ENCODE results near the gene CHCT1. TPM values are rescaled to one million over a fixed set of nuclear protein-coding genes. Genes with fewer than 3 reads are reported as not detected.
"Not testable (repeated sequence)": the region's sequence is repeated elsewhere in the genome, so short reads cannot be mapped to it uniquely, and the experiment has no call there.

The CHCT1 gene
- total RNA-seq, 2 experiments from 2014 or later = not detected

DNA sequence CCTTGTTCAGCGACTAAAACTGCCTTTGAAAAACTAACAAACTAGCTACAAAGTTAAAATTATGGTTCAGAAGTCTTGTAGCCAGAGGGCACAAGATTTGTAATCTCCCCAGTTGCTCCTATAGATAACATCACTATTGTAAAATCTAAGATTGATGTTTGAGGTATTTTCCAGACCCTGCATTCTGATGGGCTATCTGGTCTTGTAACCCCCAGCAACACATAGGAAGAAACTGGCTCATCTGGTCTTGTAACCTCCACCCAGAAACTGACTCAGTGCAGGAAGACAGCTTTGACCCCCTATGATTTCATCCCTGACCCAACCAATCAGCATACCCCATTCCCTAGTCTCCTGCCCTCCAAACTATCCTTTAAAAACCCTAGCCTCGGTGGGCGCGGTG is 12.3 kb upstream of the CHCT1 start:
- no peak for DNase-seq
- no peaks in the 10 kb centered on the region for H3K9me3 Mint-ChIP-seq
- H3K36me3 Mint-ChIP-seq (ENCODE audit: low read depth) = no peaks in the 10 kb centered on the region
- H3K27me3 Mint-ChIP-seq = peaks cover 13% of the 10 kb centered on the region
- ChIA-PET CTCF (interaction anchor here (1.4 kb wide), 1 partner anchor 12 kb away, joined by 3 read pairs; the partner anchor contains the start of gene CHCT1), POLR2A (no interaction called here)
- no peak overlapping the region for H3K4me3 Mint-ChIP-seq
- H3K27ac Mint-ChIP-seq = no peak overlapping the region
- no peaks in the 10 kb centered on the region for H3K4me1 Mint-ChIP-seq

GRCh38 chr17:60412701-60413100 is 9.6 kb upstream of the CHCT1 start:
- no peak overlapping the region for H3K27ac Mint-ChIP-seq
- H3K9me3 Mint-ChIP-seq = no peaks in the 10 kb centered on the region
- H3K4me3 Mint-ChIP-seq = no peak overlapping the region
- no peaks in the 10 kb centered on the region for H3K36me3 Mint-ChIP-seq (ENCODE audit: low read depth)
- POLR2A ChIA-PET = no interaction called here
- H3K27me3 Mint-ChIP-seq = peaks cover 5% of the 10 kb centered on the region
- H3K4me1 Mint-ChIP-seq = no peaks in the 10 kb centered on the region
- DNase-seq = no peak
- CTCF ChIA-PET = interaction anchor here (1.2 kb wide), 1 partner anchor 178 kb away, joined by 4 read pairs; no protein-coding TSS in a partner anchor

GRCh38 chr17:60415146-60415545 is 7.1 kb upstream of the CHCT1 start:
- no peaks in the 10 kb centered on the region for H3K36me3 Mint-ChIP-seq (ENCODE audit: low read depth)
- no peak overlapping the region for H3K27ac Mint-ChIP-seq
- CTCF ChIA-PET = interaction anchor here (1.1 kb wide), 1 partner anchor 272 kb away, joined by 4 read pairs; no protein-coding TSS in a partner anchor
- H3K4me3 Mint-ChIP-seq = no peak overlapping the region
- H3K4me1 Mint-ChIP-seq = no peaks in the 10 kb centered on the region
- no peaks in the 10 kb centered on the region for H3K9me3 Mint-ChIP-seq
- POLR2A ChIA-PET = no interaction called here
- peaks cover 2% of the 10 kb centered on the region for H3K27me3 Mint-ChIP-seq
- no peak for DNase-seq

GRCh38 chr17:60416368-60416925 is 5.8 kb upstream of the CHCT1 start:
- peaks cover 2% of the 10 kb centered on the region for H3K27me3 Mint-ChIP-seq
- H3K4me1 Mint-ChIP-seq = peaks cover 6% of the 10 kb centered on the region
- ChIA-PET CTCF (no interaction called here), POLR2A (no interaction called here)
- no peaks in the 10 kb centered on the region for H3K9me3 Mint-ChIP-seq
- DNase-seq = no peak
- H3K4me3 Mint-ChIP-seq = no peak overlapping the region
- no peak overlapping the region for H3K27ac Mint-ChIP-seq
- no peaks in the 10 kb centered on the region for H3K36me3 Mint-ChIP-seq (ENCODE audit: low read depth)

GRCh38 chr17:60419003-60419402 is 3.3 kb upstream of the CHCT1 start:
- H3K36me3 Mint-ChIP-seq (ENCODE audit: low read depth); H3K27ac Mint-ChIP-seq; POLR2A ChIA-PET; DNase-seq; H3K4me3 Mint-ChIP-seq; H3K9me3 Mint-ChIP-seq; H3K4me1 Mint-ChIP-seq; H3K27me3 Mint-ChIP-seq: not testable (repeated sequence)
- CTCF ChIA-PET = interaction anchor here (1.4 kb wide), 1 partner anchor 188 kb away, joined by 4 read pairs; no protein-coding TSS in a partner anchor

DNA sequence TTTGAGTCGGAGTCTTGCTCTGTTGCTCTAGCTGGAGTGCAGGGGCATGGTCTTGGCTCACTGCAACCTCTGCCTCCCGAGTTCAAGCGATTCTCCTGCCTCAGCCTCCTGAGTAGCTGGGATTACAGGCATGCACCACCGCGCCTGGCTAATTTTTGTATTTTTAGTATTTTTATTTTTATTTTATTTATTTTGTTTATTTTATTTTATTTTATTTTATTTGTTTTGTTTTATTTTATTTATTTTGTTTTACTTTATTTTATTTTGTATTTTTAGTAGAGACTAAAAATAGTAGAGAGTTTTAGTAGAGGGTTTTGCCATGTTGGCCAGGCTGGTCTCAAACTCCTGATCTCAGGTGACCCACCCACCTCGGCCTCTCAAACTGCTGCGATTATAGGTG is 2.4 kb upstream of the CHCT1 start:
- DNase-seq; H3K9me3 Mint-ChIP-seq; H3K4me3 Mint-ChIP-seq; H3K4me1 Mint-ChIP-seq; H3K27me3 Mint-ChIP-seq; H3K27ac Mint-ChIP-seq; H3K36me3 Mint-ChIP-seq (ENCODE audit: low read depth); POLR2A ChIA-PET: not testable (repeated sequence)
- CTCF ChIA-PET = interaction anchor here (1.4 kb wide), 1 partner anchor 189 kb away, joined by 4 read pairs; no protein-coding TSS in a partner anchor

- H3K27ac Mint-ChIP-seq = no peak overlapping the region
- ChIA-PET CTCF (interaction anchor here (0.6 to 1.0 kb wide), 12 partner anchors 9 to 281 kb away, joined by 3 to 5 read pairs (median 3); partner anchors contain the start of gene USP32), POLR2A (interaction anchor here (1.4 kb wide), 1 partner anchor 29 kb away, joined by 4 read pairs; the partner anchor contains the start of gene USP32)
- H3K36me3 Mint-ChIP-seq (ENCODE audit: low read depth) = no peaks in the 10 kb centered on the region
- peaks cover 8% of the 10 kb centered on the region for H3K4me1 Mint-ChIP-seq
- peaks cover 3% of the 10 kb centered on the region for H3K27me3 Mint-ChIP-seq
- peak; percentile 81 for DNase-seq
- H3K4me3 Mint-ChIP-seq = peak overlapping the region; percentile 68
- no peaks in the 10 kb centered on the region for H3K9me3 Mint-ChIP-seq
These were observed 772 bp upstream of the CHCT1 start for GRCh38 chr17:60421273-60422161.

DNA sequence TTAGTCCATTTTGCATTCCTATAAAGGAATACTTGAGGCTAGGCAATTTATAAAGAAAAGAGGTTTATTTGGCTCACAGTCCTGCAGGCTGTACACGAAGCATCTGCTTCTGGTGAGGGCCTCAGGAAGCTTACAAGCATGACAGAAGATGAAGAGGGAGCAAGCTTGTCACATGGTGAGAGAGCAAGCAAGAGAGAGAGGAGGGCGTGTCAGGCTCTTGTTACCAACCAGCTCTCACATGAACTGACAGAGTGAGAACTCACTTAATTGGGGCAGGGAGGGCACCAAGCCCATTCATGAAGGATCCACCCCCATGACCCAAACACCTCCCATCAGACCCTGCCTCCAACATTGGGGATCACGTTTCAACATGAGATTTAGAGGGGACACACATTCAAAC is 1.6 kb downstream of the CHCT1 start:
- peaks cover 7% of the 10 kb centered on the region for H3K27me3 Mint-ChIP-seq
- CTCF ChIA-PET = interaction anchor here (0.9 to 1.5 kb wide), 3 partner anchors 11 to 282 kb away, joined by 3 to 4 read pairs (median 3); no protein-coding TSS in a partner anchor
- H3K4me1 Mint-ChIP-seq = peaks cover 8% of the 10 kb centered on the region
- no peak for DNase-seq
- no peak overlapping the region for H3K4me3 Mint-ChIP-seq
- POLR2A ChIA-PET = interaction anchor here (1.0 kb wide), 1 partner anchor 141 kb away, joined by 3 read pairs; no protein-coding TSS in a partner anchor
- no peaks in the 10 kb centered on the region for H3K36me3 Mint-ChIP-seq (ENCODE audit: low read depth)
- no peak overlapping the region for H3K27ac Mint-ChIP-seq
- H3K9me3 Mint-ChIP-seq = no peaks in the 10 kb centered on the region

DNA sequence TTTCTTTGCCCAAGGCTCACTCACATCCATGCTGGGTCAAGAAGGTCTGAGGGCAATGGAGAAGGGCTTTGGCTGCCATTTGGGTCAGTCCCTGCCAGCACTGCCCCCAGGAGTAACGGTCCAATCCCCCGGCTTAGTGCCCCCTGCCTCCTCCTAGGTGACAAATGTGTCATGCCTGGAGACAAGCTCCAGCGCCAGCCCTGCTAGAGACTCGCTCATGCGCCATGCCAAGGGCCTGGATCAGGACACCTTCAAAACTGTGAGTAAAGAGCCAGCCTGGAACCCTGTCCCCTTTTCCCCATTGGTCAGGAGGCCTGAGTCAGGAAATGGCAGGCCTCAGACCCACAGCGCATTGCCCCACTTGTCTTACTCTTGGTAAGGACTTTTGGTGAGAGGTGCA is 3.3 kb downstream of the CHCT1 start:
- Mint-ChIP-seq H3K4me1 (peaks cover 8% of the 10 kb centered on the region), H3K36me3 (ENCODE audit: low read depth) (no peaks in the 10 kb centered on the region), H3K9me3 (no peaks in the 10 kb centered on the region), H3K4me3 (no peak overlapping the region), H3K27ac (no peak overlapping the region), H3K27me3 (peaks cover 9% of the 10 kb centered on the region)
- DNase-seq = no peak
- CTCF ChIA-PET = interaction anchor here (0.6 kb wide), 2 partner anchors 283 to 996 kb away, joined by 3 to 4 read pairs; no protein-coding TSS in a partner anchor
- POLR2A ChIA-PET = no interaction called here

DNA sequence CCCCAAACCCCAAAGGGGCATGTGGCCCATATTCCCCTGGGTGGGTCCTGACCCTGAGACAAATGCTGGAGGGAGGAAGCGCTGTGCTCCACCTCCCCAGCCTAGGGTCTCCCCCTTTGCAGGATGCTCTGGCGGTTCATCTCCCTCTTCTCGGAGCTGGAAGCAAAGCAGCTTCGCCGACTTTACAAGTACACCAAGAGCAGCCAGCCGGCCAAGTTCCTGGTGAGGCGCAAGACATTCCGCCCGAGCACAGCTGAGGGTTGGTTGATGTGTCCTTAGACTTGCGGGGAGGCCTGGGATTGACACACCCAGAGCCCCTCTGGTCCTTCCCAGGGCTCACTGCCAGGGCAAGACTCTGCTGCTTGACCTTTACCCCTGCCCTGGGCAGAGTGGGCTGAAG is 4.3 kb downstream of the CHCT1 start:
- ChIA-PET CTCF (no interaction called here), POLR2A (no interaction called here)
- H3K27me3 Mint-ChIP-seq = peaks cover 9% of the 10 kb centered on the region
- no peak overlapping the region for H3K27ac Mint-ChIP-seq
- no peak for DNase-seq
- peaks cover 1% of the 10 kb centered on the region for H3K4me1 Mint-ChIP-seq
- no peaks in the 10 kb centered on the region for H3K9me3 Mint-ChIP-seq
- no peaks in the 10 kb centered on the region for H3K36me3 Mint-ChIP-seq (ENCODE audit: low read depth)
- no peak overlapping the region for H3K4me3 Mint-ChIP-seq

DNA sequence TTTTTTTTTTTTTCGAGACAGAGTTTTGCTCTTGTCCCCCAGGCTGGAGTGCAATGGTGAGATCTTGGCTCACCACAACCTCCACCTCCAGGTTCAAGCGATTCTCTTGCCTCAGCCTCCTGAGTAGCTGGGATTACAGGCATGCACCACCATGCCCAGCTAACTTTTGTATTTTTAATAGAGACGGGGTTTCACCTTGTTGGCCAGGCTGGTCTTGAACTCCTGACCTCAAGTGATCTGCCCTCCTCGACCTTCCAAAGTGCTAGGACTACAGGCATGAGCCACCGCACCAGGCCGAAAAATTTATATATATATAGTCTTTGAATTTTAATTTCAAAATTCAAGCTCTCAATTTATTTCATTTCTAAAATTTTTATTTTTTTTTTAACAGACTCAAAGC is 6.2 kb downstream of the CHCT1 start:
- H3K27ac Mint-ChIP-seq; H3K4me1 Mint-ChIP-seq; POLR2A ChIA-PET; DNase-seq; H3K4me3 Mint-ChIP-seq; H3K36me3 Mint-ChIP-seq (ENCODE audit: low read depth); H3K9me3 Mint-ChIP-seq: not testable (repeated sequence)
- CTCF ChIA-PET = interaction anchor here (0.7 kb wide), 1 partner anchor 157 kb away, joined by 3 read pairs; no protein-coding TSS in a partner anchor
- peaks cover 11% of the 10 kb centered on the region for H3K27me3 Mint-ChIP-seq

- DNase-seq; H3K4me3 Mint-ChIP-seq; H3K27ac Mint-ChIP-seq; H3K36me3 Mint-ChIP-seq (ENCODE audit: low read depth); POLR2A ChIA-PET; H3K4me1 Mint-ChIP-seq; H3K9me3 Mint-ChIP-seq: not testable (repeated sequence)
- CTCF ChIA-PET = interaction anchor here (2.0 kb wide), 1 partner anchor 10 kb away, joined by 5 read pairs; no protein-coding TSS in a partner anchor
- H3K27me3 Mint-ChIP-seq = peaks cover 11% of the 10 kb centered on the region
These were observed 8.3 kb downstream of the CHCT1 start for GRCh38 chr17:60430561-60430960.
